HG02973 (cell line): ENCODE results near the gene TUBB8.
"Not testable (repeated sequence)": the region's sequence is repeated elsewhere in the genome, so short reads cannot be mapped to it uniquely, and the experiment has no call there.

Source experiments
- ATAC-seq: cut with Tn5 transposase; IDR thresholded peaks from one replicate; pipeline ENCODE4 v1.9.1; 2021; ENCODE audit warnings: moderate library complexity; ENCODE audit not compliant: unreplicated experiment

The TUBB8 gene

DNA sequence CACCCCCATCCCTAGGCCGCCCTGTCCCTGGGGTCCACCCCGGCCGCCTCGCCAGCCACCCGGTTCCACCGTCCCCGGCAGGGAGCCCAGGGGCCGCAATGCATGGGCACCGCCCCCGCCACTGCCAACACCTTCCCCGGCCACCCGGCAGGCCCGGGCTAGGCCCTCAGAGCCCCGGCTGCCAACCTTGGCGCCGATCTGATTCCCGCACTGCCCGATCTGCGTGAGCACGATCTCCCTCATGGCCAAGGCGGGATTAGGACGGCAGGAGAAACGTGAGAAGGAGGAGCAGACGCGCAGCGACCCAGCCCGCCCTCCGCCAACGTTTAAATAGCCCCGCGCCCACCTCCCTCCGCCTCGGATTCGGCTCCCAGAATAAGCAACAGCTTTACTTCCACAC is at the start of gene TUBB8:
TUBB8 (minus strand) TSS at position 301 of the 400 bp plus-strand sequence; CDS start at position 243, 58 bp downstream.
- no peak for ATAC-seq

DNA sequence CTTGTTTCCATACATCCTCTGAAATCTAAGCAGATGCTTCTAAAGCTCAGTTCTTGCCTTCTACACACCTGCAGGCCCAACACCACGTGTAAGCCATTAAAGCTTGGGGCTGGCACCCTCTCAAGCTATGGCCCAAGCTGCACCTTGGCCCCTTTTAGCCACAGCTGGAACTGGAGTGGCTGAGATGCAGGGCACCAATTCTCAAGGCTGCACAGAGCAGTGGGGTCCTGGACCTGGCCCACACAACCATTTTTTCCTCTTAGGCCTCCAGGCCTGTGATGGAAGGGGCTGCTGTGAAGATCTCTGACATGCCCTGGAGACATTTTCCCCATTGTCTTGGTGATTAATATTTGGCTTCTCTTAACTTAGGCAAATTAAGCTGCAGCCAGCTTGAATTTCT is 47.4 kb upstream of the TUBB8 start:
- no peak for ATAC-seq

- no peak for ATAC-seq
Measured at GRCh38 chr10:95356-96115, 46.4 kb upstream of the TUBB8 start.

- no peak for ATAC-seq
Measured at GRCh38 chr10:94613-95012, 45.5 kb upstream of the TUBB8 start.

GRCh38 chr10:92846-93245 is 43.8 kb upstream of the TUBB8 start:
- no peak for ATAC-seq

DNA sequence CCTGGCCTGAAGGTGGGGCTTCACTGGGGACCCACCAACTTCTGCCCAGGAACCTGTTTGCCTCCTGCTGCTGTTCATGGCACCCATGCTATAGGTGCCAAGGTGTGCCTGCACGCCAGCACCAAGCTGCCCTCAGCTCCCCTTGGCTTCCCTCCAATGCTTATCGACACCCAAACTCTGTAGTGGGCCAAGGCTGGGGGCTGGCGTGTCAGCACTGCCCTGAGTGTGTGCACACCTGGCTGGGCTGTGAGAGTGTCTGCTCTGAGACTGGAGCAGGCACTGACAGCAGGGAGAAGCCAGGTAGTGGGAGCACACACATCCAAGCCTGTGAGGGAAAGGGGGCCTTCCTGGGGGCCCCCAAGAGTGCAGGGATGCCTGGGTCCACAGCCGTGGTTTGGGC is 43.1 kb upstream of the TUBB8 start:
- no peak for ATAC-seq

DNA sequence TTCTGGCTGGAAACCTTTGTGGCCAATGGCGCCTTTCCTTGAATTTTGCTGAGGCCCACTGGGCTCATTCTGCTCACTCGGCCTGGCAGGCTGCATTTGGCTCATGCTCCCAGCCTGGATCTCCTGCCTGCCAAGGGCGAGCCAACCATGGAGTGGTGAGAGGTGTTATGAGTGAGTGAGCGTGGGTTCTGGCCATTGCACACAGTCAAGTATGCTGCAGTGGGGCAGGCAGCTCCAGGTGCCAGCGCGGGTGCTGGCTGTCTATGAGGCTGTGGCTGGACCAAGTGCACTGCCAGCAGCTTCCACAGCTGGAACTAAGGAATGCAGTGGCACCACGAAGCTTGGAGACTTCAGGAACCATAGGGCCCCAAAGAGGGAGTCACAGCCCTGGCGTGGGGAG is 42.2 kb upstream of the TUBB8 start:
- ATAC-seq = no peak

GRCh38 chr10:90161-90560 is 41.1 kb upstream of the TUBB8 start:
- no peak for ATAC-seq

DNA sequence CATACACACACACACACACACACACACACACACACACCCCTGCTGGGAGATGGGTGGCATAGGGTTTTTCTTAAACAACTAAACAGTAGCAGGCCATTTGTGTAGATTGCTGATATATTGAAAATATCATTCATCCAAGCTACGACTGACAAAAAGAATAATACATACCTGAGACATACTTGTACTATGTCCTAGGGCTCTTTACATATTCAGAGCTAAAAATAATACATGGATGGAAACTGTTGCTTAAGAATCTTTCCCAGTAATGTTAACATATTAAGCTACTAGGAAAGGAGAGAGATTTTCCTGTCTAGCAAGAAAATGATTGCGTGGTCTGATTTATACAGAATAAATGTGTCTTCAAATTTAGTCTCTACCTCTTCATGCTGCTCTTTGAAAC is 40.2 kb upstream of the TUBB8 start:
- no peak for ATAC-seq

DNA sequence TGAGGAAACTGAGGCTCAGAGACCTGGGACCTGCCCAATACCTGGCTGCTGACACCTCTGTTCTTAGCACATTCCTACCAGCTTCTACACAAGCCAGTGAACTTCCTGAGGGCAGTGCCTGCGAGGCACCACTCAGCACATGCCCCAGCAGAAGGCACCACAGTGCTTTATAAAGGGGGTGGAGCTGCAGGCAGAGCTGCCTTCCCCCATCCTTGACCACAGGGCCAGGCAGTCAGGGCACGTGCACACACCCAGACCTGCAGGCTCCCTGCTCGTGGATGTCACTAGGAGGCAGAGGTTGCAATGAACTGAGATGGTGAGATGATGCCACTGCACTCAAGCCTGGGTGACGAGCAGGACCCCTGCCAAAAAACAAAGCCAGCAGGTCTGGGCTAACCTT is 39.2 kb upstream of the TUBB8 start:
- no peak for ATAC-seq

GRCh38 chr10:87177-88080 is 38.3 kb upstream of the TUBB8 start:
- no peak for ATAC-seq

- no peak for ATAC-seq
Measured at GRCh38 chr10:86031-86430, 36.9 kb upstream of the TUBB8 start.

DNA sequence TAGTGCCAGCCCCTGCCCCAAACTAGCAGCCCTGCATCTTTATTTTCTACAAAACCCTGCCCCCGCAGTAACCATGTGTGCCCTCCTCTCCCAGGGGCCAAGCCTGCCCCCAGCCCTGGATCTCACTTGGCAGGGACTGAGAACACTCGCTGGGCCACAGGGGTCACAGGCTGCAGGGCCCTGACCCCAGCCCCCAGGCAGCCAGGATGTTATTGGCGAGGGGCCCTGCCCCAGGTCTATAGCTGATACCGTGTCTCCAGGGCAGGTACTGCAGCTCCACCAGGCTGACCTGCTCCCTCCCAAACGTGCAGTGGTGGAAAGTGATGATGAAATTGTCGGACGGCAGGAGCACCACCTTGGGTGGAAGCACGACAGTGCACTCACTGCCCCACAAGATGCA is 35.9 kb upstream of the TUBB8 start:
- ATAC-seq = no peak

GRCh38 chr10:83930-84530 is 34.9 kb upstream of the TUBB8 start:
- no peak for ATAC-seq

DNA sequence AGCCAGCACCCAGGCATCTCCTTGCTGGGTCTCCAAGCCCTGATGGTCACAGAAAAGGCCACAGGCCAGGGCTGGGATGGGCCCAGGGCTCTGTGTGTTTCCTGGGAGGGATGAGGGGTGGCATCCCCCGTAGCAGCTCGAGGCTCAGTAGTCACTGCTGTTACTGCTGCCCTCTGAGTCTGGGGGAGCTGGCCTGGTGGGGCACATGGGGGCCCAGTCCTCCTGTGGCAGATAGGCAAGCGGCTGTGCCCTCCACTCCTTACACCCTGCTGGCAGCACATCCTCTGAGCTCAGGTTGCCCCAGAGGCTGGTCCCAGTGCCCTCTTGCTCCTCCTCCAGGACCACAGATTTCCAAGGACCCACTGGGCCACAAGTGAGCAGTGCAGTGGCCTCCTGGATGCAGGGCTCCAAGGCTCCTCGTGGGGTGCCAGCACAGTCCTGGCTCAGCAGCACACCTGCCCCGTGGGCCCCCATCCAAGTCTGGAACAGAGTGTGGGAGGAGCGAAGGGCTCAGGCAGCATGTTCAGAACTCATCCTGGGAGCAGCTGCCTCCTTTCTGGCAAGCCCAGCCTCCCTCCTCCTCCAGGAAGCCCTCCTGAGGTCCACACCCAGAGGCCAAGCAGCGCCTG is 31.5 kb upstream of the TUBB8 start:
- no peak for ATAC-seq

- no peak for ATAC-seq
Measured at GRCh38 chr10:79532-80215, 30.6 kb upstream of the TUBB8 start.

DNA sequence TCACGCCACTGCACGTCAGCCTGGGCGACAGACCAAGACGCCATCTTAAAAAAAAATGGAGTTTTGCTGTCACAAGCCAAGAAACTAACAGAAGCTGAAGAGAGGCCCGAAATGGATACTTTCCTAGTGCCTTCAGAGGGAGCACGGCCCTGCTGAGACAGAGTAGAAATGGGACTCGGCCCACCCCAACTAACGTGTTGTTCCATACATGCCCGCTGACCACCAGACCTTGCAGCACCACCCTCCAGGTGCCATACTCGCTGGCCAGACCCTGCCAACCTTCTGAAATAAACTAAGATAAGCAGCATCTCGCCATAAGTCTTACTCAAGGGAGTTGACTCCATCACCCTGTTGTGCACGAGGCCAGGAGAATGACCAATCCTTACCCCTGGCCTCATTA is 29.5 kb upstream of the TUBB8 start:
- no peak for ATAC-seq

DNA sequence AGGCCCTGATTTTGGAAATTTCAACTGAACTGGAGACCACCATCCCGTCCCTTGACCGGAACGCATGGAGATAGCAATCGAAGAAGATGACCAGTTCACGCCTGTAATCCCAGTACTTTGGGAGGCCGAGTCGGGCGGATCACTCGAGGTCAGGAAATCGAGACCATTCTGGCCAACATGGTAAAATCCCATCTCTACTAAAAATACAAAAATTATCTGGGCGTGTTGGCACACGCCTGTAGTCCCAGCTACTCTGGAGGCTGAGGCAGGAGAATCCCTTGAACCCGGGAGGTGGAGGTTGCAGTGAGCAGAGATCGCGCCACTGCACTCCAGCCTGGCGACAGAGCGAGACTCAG is 25.1 kb upstream of the TUBB8 start:
- ATAC-seq = not testable (repeated sequence)

DNA sequence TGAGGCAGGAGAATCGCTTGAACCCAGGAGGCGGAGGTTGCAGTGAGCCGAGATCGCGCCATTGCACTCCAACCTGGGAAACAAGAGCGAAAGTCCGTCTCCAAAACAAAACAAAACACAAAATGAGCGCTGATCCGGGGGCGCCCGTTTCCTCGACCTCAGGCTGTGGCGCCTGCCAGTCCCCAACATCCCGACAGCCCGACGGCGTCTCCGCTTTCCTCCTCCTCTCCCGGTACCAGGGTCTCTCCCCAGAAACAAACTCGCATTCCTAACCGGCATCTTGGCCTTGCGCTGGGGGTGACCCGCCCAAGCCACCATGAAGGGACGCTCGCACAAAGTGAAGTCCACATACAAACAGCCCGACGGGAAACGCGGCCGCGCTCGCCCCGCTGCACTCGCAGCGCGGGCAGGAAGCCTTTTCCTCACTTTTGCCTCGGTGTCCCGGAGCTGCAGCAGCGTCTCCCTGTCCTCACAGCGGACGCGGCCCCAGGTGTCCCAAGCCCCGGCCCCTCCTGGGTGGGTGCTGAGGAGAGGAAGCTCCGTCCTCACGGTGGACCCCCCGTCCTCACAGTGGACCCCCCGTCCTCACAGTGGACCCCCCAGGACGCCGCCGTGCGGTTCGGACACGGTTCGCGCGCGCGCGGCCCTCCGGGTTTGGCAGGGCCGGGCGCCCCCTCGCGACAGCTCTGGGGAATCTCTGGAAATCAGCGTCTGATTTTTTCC is 24.6 kb upstream of the TUBB8 start:
- not testable (repeated sequence) for ATAC-seq

- not testable (repeated sequence) for ATAC-seq
Measured at GRCh38 chr10:68156-68555, 19.1 kb upstream of the TUBB8 start.
